ENCODE data around the gene BARD1. TPM values are rescaled to one million over a fixed set of nuclear protein-coding genes. Genes with fewer than 3 reads are reported as not detected.
"Not testable (repeated sequence)": the region's sequence is repeated elsewhere in the genome, so short reads cannot be mapped to it uniquely, and the experiment has no call there.

BARD1 gene
- total RNA-seq, 2 donors from 2014 or later = 19.7 to 26.9 TPM

DNA sequence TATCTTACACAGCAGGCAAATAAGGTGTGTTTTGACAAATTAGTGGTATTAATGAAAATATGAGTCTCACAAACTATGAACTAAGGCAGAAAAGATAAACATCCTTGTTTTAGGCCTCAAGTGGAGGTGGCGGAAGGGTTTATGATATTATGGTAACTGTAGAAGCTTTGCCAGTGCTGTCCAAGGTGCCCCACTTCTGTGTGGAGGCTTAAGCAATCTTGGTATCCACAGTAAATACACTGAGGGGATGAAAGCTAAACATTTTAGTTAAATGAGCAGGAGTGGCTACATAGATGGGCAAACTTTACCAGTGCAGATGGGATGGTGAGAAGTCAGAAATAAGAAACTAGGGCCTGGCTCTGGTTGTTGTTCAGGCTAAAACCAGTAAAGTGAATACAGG lies 84.7 kb downstream of the BARD1 start:
- TF ChIP-seq, protein P1, sequence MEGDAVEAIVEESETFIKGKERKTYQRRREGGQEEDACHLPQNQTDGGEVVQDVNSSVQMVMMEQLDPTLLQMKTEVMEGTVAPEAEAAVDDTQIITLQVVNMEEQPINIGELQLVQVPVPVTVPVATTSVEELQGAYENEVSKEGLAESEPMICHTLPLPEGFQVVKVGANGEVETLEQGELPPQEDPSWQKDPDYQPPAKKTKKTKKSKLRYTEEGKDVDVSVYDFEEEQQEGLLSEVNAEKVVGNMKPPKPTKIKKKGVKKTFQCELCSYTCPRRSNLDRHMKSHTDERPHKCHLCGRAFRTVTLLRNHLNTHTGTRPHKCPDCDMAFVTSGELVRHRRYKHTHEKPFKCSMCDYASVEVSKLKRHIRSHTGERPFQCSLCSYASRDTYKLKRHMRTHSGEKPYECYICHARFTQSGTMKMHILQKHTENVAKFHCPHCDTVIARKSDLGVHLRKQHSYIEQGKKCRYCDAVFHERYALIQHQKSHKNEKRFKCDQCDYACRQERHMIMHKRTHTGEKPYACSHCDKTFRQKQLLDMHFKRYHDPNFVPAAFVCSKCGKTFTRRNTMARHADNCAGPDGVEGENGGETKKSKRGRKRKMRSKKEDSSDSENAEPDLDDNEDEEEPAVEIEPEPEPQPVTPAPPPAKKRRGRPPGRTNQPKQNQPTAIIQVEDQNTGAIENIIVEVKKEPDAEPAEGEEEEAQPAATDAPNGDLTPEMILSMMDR (IDR thresholded peaks at IDR 0.05) = no peak
- Histone ChIP-seq H3K9ac (ENCODE audit: low read depth in 2 of 2, low read length in 2 of 2) (no peak overlapping the region), H3K27me3 (no peaks in the 10 kb centered on the region), H3K27ac (no peak overlapping the region), H3K9me3 (no peaks in the 10 kb centered on the region), H3K36me3 (no peaks in the 10 kb centered on the region), H3K4me1 (no peaks in the 10 kb centered on the region), H3K4me3 (no peak overlapping the region)
- DNase-seq = no peak
- intact Hi-C loops (cut with DNase I) = no loop called here

DNA sequence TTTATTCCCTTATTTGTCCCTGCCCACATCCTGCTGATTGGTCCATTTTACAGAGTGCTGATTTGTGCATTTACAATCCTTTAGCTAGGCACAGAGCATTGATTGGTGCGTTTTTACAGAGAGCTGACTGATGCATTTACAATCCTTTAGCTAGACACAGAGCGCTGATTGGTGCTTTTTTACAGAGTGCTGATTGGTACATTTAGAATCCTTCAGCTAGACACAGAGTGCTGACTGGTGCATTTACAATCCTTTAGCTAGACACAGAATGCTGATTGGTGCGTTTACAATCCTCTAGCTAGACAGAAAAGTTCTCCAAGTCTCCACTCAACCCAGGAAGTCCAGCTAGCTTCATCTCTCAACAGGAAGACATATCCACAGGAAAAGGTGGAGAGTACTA lies 91.6 kb downstream of the BARD1 start:
- H3K27me3 ChIP-seq; intact Hi-C loops (cut with DNase I); H3K9me3 ChIP-seq; H3K4me1 ChIP-seq; H3K4me3 ChIP-seq; H3K9ac ChIP-seq (ENCODE audit: low read depth in 2 of 2, low read length in 2 of 2); H3K36me3 ChIP-seq; H3K27ac ChIP-seq; DNase-seq: not testable (repeated sequence)

DNA sequence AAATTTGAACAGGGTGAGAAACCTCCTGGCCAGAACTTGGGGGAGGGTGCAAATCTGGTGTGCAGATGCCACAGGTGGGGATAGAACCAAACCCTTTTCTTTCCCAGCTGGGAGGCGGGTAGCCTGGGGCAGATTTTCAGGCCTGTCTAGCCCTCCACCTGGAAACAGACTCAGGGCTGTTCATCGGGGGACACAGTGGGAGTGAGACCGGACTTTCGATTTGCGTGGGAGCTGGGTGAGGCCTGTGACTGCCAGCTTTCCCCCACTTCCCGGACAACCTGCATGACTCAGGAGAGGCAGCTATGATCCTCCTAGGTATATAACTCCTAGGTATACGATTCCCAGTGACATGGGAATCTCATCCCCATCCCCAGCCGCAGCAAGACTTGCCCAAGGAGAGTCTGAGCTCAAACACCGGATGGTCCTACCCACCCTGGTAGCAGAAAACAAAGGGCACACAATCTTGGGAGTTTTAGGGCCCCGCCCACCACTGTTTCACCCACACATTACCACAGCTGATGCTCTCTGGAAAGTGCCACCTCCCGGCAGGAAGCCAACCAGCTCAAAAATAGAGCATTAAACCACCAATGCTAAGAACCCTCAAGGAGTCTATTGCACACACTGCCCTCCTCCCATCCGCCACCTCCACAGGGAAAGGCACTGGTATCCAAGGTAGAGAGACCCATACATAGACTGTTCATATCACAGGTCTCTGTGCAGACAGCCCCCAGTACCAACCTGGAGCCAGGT lies 92.5 kb downstream of the BARD1 start:
- TF ChIP-seq, protein P1 (IDR thresholded peaks at IDR 0.05) = no peak
- H3K9me3 ChIP-seq = no peaks in the 10 kb centered on the region
- no peaks in the 10 kb centered on the region for H3K27me3 ChIP-seq
- no peak overlapping the region for H3K4me3 ChIP-seq
- no peaks in the 10 kb centered on the region for H3K36me3 ChIP-seq
- no peak overlapping the region for H3K27ac ChIP-seq
- intact Hi-C loops (cut with DNase I) = no loop called here
- no peak overlapping the region for H3K9ac ChIP-seq (ENCODE audit: low read depth in 2 of 2, low read length in 2 of 2)
- H3K4me1 ChIP-seq = no peaks in the 10 kb centered on the region
- no peak for DNase-seq

DNA sequence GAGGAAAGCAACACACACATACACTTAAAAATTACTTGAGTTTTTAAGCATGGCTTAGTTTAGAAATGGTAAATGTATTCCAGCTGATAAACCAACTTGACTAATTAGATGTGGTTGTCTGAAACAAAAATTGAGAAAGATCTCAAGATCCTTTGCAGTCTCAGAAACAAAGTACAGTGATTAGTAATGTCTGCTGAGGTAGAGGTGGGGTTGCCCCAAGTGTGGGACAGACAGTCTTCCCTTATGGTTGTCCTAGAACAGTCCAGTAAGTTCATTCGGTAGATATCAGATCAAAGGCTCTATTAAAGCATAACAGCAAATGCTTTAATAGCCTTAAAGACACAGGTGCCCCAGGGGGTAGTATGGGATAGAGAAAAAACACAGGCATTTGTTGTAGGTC lies 94.5 kb downstream of the BARD1 start:
- intact Hi-C loops (cut with DNase I) = no loop called here
- no peak for DNase-seq
- no peak overlapping the region for H3K9ac ChIP-seq (ENCODE audit: low read depth in 2 of 2, low read length in 2 of 2)
- TF ChIP-seq, protein P1 (IDR thresholded peaks at IDR 0.05) = no peak
- no peaks in the 10 kb centered on the region for H3K27me3 ChIP-seq
- H3K36me3 ChIP-seq = no peaks in the 10 kb centered on the region
- no peaks in the 10 kb centered on the region for H3K9me3 ChIP-seq
- H3K4me1 ChIP-seq = no peaks in the 10 kb centered on the region
- H3K27ac ChIP-seq = no peak overlapping the region
- H3K4me3 ChIP-seq = no peak overlapping the region

DNA sequence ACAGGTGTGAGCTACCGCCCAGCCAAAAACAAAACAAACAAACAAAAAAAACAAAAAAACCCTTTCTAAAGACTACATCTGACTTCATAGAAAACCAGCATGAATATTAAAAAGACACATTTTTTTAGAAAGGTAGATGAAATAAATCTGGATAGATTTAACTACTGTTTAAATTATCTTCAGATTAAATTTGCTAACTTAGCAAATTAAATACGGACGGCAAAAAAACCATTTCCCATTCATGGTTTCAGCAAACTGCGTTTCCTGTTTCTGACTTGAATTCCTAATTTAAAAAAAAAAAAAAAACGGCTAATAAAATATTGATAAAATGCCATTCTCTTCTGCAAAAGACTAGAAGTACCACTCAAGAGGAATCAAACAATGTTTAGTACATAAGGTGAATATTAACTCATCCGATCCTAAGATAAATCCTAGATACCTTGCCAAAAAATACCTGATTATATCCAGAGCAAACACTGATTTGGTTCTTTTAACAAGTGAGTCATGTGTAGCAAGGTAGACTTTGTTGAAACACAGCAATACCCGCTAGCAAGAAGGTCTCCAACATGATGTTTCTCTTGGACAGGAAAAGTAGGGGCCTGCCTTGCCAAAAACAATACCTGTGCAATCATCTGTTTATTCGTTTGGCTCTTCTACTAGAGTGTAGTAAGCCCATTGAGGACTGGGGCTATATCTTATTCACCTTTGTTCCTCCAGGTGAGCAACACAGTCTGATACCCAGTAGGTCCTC lies 96.2 kb downstream of the BARD1 start:
- no peaks in the 10 kb centered on the region for H3K9me3 ChIP-seq
- H3K9ac ChIP-seq (ENCODE audit: low read depth in 2 of 2, low read length in 2 of 2) = no peak overlapping the region
- H3K27ac ChIP-seq = no peak overlapping the region
- H3K4me1 ChIP-seq = no peaks in the 10 kb centered on the region
- H3K36me3 ChIP-seq = no peaks in the 10 kb centered on the region
- no peak overlapping the region for H3K4me3 ChIP-seq
- DNase-seq = no peak
- no peaks in the 10 kb centered on the region for H3K27me3 ChIP-seq
- intact Hi-C loops (cut with DNase I) = no loop called here
- TF ChIP-seq, protein P1 (IDR thresholded peaks at IDR 0.05) = no peak

- TF ChIP-seq, protein P1 (IDR thresholded peaks at IDR 0.05) = no peak
- H3K27me3 ChIP-seq = no peaks in the 10 kb centered on the region
These were observed 98.8 kb downstream of the BARD1 start for GRCh38 chr2:214710729-214711128.

More at GRCh38 chr2:214710729-214711128, 98.8 kb downstream of the BARD1 start:
- intact Hi-C loops (cut with DNase I) = no loop called here
- H3K9me3 ChIP-seq = no peaks in the 10 kb centered on the region
- no peaks in the 10 kb centered on the region for H3K4me1 ChIP-seq
- H3K36me3 ChIP-seq = no peaks in the 10 kb centered on the region
- H3K4me3 ChIP-seq = no peak overlapping the region
- no peak for DNase-seq
- H3K9ac ChIP-seq (ENCODE audit: low read depth in 2 of 2, low read length in 2 of 2) = no peak overlapping the region
- no peak overlapping the region for H3K27ac ChIP-seq
